ENCODE results near the gene UGT2B28. TPM values are rescaled to one million over a fixed set of nuclear protein-coding genes. Genes with fewer than 3 reads are reported as not detected.
"Not testable (repeated sequence)": the region's sequence is repeated elsewhere in the genome, so short reads cannot be mapped to it uniquely, and the experiment has no call there.

UGT2B28 gene
- total RNA-seq, 1 experiment from 2014 or later = not detected

GRCh38 chr4:69250884-69251283, 29.4 kb upstream of the UGT2B28 start:
- RAD21 ChIA-PET (ENCODE audit: low non-redundant PET in 1 of 2, low total read pairs in 2 of 2, uncharacterized antibody in 2 of 2, unreplicated experiment in 2 of 2); H3K27me3 ChIP-seq (ENCODE audit: insufficient read depth, low read length); H3K79me2 ChIP-seq (ENCODE audit: insufficient read depth, low read length); H3K4me2 ChIP-seq (ENCODE audit: low read length); CTCF ChIA-PET; POLR2A ChIA-PET; DNase-seq (ENCODE audit: low read depth, low spot score); intact Hi-C loops (cut with micrococcal nuclease); H4K20me1 ChIP-seq (ENCODE audit: insufficient read depth); H2AFZ ChIP-seq (ENCODE audit: low read depth, low read length, poor library complexity, severe bottlenecking); H3K4me1 ChIP-seq (ENCODE audit: control insufficient read depth in 1 of 2, insufficient read depth in 2 of 2, low read length in 2 of 2); H3K27ac ChIP-seq (ENCODE audit: low read depth, low read length); H3K36me3 ChIP-seq (ENCODE audit: control insufficient read depth in 1 of 2, insufficient read depth in 2 of 2, low read length in 2 of 2); BruUV-seq (replicated peaks); H3K9ac ChIP-seq (ENCODE audit: low read length); H3K9me3 ChIP-seq (ENCODE audit: control insufficient read depth in 1 of 2, insufficient read depth in 1 of 2, low read depth in 1 of 2, low read length in 2 of 2); H3K9me2 ChIP-seq (ENCODE audit: insufficient read depth); ATAC-seq; H3K4me3 ChIP-seq (replicated peaks in 1 of 2; ENCODE audit: low read depth in 1 of 2, low read length in 2 of 2): not testable (repeated sequence)

GRCh38 chr4:69253147-69253772, 27.0 kb upstream of the UGT2B28 start:
- H3K4me1 ChIP-seq (ENCODE audit: control insufficient read depth in 1 of 2, insufficient read depth in 2 of 2, low read length in 2 of 2); CTCF ChIA-PET; H3K27me3 ChIP-seq (ENCODE audit: insufficient read depth, low read length); H3K9me2 ChIP-seq (ENCODE audit: insufficient read depth); POLR2A ChIA-PET; RAD21 ChIA-PET (ENCODE audit: low non-redundant PET in 1 of 2, low total read pairs in 2 of 2, uncharacterized antibody in 2 of 2, unreplicated experiment in 2 of 2); H3K9me3 ChIP-seq (ENCODE audit: control insufficient read depth in 1 of 2, insufficient read depth in 1 of 2, low read depth in 1 of 2, low read length in 2 of 2); H3K79me2 ChIP-seq (ENCODE audit: insufficient read depth, low read length); H3K36me3 ChIP-seq (ENCODE audit: control insufficient read depth in 1 of 2, insufficient read depth in 2 of 2, low read length in 2 of 2); intact Hi-C loops (cut with micrococcal nuclease); H3K4me3 ChIP-seq (replicated peaks in 1 of 2; ENCODE audit: low read depth in 1 of 2, low read length in 2 of 2); H3K4me2 ChIP-seq (ENCODE audit: low read length); H4K20me1 ChIP-seq (ENCODE audit: insufficient read depth); H2AFZ ChIP-seq (ENCODE audit: low read depth, low read length, poor library complexity, severe bottlenecking); BruUV-seq (replicated peaks); H3K9ac ChIP-seq (ENCODE audit: low read length); H3K27ac ChIP-seq (ENCODE audit: low read depth, low read length); DNase-seq (ENCODE audit: low read depth, low spot score); ATAC-seq: not testable (repeated sequence)

GRCh38 chr4:69268612-69269011, 11.7 kb upstream of the UGT2B28 start:
- ATAC-seq; RAD21 ChIA-PET (ENCODE audit: low non-redundant PET in 1 of 2, low total read pairs in 2 of 2, uncharacterized antibody in 2 of 2, unreplicated experiment in 2 of 2); DNase-seq (ENCODE audit: low read depth, low spot score); H3K9ac ChIP-seq (ENCODE audit: low read length); intact Hi-C loops (cut with micrococcal nuclease); H3K79me2 ChIP-seq (ENCODE audit: insufficient read depth, low read length); BruUV-seq (replicated peaks); CTCF ChIA-PET; H3K27ac ChIP-seq (ENCODE audit: low read depth, low read length); H4K20me1 ChIP-seq (ENCODE audit: insufficient read depth); H3K4me1 ChIP-seq (ENCODE audit: control insufficient read depth in 1 of 2, insufficient read depth in 2 of 2, low read length in 2 of 2); H3K36me3 ChIP-seq (ENCODE audit: control insufficient read depth in 1 of 2, insufficient read depth in 2 of 2, low read length in 2 of 2); POLR2A ChIA-PET; H3K4me2 ChIP-seq (ENCODE audit: low read length); H3K9me3 ChIP-seq (ENCODE audit: control insufficient read depth in 1 of 2, insufficient read depth in 1 of 2, low read depth in 1 of 2, low read length in 2 of 2); H3K4me3 ChIP-seq (replicated peaks in 1 of 2; ENCODE audit: low read depth in 1 of 2, low read length in 2 of 2); H3K9me2 ChIP-seq (ENCODE audit: insufficient read depth); H2AFZ ChIP-seq (ENCODE audit: low read depth, low read length, poor library complexity, severe bottlenecking); H3K27me3 ChIP-seq (ENCODE audit: insufficient read depth, low read length): not testable (repeated sequence)

DNA sequence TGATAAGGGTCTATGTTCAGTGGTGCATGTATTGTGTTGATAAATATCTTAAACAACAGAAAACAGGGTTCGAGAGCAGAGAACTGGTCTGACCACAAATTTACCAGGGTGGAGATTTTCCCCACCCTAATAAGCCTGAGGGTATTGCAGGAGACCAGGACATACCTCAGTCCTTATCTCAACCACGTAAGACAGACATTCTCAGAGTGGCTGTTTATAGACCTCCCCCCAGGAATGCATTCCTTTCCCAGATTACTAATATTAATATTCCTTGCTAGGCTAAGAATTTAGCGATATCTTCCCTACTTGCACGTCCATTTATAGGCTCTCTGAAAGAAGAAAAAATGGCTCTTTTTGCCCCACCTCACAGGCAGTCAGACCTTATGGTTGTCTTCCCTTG, 16.1 kb downstream of the UGT2B28 start:
- POLR2A ChIA-PET; DNase-seq (ENCODE audit: low read depth, low spot score); H3K9me3 ChIP-seq (ENCODE audit: control insufficient read depth in 1 of 2, insufficient read depth in 1 of 2, low read depth in 1 of 2, low read length in 2 of 2); H3K27ac ChIP-seq (ENCODE audit: low read depth, low read length); CTCF ChIA-PET; BruUV-seq (replicated peaks); H2AFZ ChIP-seq (ENCODE audit: low read depth, low read length, poor library complexity, severe bottlenecking); H3K4me2 ChIP-seq (ENCODE audit: low read length); H3K79me2 ChIP-seq (ENCODE audit: insufficient read depth, low read length); H3K4me1 ChIP-seq (ENCODE audit: control insufficient read depth in 1 of 2, insufficient read depth in 2 of 2, low read length in 2 of 2); ATAC-seq; H3K9ac ChIP-seq (ENCODE audit: low read length); H3K4me3 ChIP-seq (replicated peaks in 1 of 2; ENCODE audit: low read depth in 1 of 2, low read length in 2 of 2); H3K27me3 ChIP-seq (ENCODE audit: insufficient read depth, low read length); RAD21 ChIA-PET (ENCODE audit: low non-redundant PET in 1 of 2, low total read pairs in 2 of 2, uncharacterized antibody in 2 of 2, unreplicated experiment in 2 of 2); H3K9me2 ChIP-seq (ENCODE audit: insufficient read depth); H3K36me3 ChIP-seq (ENCODE audit: control insufficient read depth in 1 of 2, insufficient read depth in 2 of 2, low read length in 2 of 2); H4K20me1 ChIP-seq (ENCODE audit: insufficient read depth); intact Hi-C loops (cut with micrococcal nuclease): not testable (repeated sequence)
